Measurements from ENCODE around the gene SHISA2.

SHISA2 gene

DNA sequence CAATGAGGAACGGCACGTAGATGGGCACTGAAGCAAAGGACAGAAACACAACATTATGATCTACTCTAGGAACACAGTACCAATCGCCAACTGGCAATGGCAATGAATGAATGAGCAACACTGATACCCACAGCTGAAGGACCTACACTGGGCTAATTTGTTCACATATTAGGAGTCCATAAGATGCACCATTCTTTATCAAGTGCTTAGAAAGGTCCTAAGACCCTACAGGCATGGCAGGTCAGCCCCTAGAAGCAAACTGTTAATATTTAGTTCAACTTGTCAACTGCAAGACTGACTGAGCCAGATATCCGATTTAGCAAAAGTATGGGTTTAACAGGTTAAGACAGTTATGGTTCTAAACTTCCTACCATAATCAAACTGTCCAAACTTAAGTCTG, 4.8 kb downstream of the SHISA2 start:
- no peak for DNase-seq

DNA sequence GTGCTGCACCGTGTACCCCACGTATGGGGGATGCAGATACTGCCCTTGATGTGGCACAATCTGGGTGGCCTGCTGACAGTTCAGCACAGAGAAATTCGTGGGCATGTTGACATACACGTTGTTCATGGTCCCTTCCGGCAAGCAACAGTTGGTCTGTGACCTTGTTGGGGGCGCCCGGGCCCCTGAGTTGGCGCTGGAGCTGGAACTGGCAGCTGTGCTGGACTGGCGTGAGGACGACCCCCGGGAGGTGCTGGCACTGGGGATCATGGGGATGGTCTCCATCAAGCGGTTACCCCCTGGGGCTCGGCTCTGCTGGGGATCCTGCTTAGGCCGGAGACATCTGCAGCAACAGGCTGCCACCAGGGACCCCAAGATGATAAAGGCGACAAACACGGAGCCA, 5.2 kb downstream of the SHISA2 start:
- DNase-seq = no peak

DNA sequence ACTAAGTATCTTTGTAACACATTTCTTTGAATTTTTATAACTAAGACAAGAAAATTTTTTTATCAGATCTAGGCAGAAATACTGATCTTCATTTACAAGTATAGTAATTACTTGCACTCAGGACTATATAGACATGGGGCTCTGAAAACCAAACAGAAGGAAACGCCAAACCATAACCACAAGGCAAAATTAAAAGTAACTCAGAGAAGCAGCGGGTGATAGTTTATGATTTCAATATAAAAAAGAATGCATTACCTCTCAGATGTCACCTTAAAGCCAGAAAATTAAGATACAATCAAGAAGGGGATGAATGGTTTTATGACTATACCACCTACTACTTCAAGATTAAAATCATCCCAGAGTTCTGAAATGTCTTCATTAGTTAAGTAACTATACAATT, 6.7 kb downstream of the SHISA2 start:
- no peak for DNase-seq

DNA sequence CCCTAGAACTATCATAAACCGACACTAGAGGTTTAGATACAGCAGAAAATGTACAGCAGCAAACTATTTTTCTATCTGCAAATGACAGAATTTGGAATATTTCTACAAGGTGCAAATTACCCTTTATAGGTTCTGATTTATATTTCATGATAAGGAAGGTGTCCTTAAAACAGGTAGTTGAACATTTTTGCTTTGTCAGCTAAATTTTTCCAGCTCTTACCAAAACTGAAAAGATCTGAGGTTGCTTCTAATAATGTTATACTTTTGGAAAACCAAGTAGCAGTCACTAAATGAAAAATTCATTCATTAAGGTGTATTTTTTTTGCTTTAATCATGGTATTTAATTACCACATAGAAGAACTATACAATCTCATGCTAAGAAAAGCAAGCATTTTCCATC, 9.0 kb downstream of the SHISA2 start:
- no peak for DNase-seq

GRCh38 chr13:26041444-26041843, 10.4 kb downstream of the SHISA2 start:
- no peak for DNase-seq

- no peak for DNase-seq
Observed at GRCh38 chr13:26038931-26039475, 12.8 kb downstream of the SHISA2 start.

GRCh38 chr13:26037302-26037701, 14.5 kb downstream of the SHISA2 start:
- no peak for DNase-seq

DNA sequence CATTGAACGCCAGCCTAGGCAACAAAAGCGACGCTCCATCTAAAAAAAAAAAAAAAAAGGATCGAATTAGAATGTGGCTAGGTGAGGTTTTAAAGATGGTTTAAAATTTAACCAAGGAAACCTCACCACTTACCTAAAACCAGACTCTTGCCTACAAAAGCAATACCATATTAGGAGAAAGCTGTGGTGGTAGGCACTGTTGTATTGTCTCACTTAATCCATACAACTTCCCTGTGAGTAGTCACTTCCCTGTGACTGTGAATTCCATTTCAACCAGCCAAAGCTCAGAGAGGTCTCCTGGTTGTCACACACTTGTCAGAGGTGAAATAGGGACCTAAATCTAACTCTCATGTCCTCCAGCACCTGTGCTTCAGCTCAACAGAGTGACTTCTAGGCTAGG, 15.4 kb downstream of the SHISA2 start:
- DNase-seq = no peak

GRCh38 chr13:26034018-26034417, 17.8 kb downstream of the SHISA2 start:
- no peak for DNase-seq

DNA sequence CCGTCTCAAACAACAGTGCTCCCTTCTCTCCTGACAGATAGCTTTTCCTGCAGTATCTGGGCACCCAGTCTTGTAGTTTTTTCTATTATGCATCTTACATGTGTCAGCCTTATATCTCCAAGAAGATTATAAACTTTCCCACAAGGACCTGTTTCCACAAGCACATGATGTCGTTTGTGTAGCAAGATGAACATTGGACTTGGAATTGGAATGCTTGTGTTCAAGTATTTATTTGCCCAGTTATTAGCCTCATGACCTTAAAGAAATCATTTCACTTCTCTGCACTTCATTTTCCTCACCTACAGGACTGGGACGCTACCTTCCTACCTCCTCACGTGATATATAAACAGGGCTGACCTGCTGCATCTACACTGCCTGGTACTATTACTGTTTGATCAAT, 21.5 kb downstream of the SHISA2 start:
- no peak for DNase-seq

- DNase-seq = no peak
Observed at GRCh38 chr13:26029581-26030136, 22.2 kb downstream of the SHISA2 start.

- no peak for DNase-seq
Observed at GRCh38 chr13:26026211-26026610, 25.6 kb downstream of the SHISA2 start.

- no peak for DNase-seq
Observed at GRCh38 chr13:26025771-26026170, 26.0 kb downstream of the SHISA2 start.

DNA sequence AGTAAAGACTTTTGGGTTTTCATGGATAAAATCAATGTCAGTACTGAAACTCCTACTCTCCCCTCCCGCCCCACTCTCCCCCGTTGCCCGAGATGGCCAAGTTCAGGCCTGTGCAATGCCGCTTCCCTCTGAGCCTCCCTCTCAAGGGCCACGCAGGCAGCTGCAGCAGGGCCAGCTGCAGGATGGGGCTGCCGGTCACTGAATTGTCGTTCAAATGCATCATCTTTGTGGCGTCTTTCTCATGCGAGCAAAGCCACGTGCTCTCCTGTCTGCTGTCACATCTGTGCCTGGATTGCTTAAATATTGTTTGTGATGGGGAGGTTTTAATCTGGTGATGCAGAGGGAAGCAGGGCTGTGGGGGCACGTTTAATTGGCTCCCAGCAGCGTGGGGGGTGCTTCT, 26.6 kb downstream of the SHISA2 start:
- no peak for DNase-seq

GRCh38 chr13:26024558-26024957, 27.3 kb downstream of the SHISA2 start:
- DNase-seq = no peak

DNA sequence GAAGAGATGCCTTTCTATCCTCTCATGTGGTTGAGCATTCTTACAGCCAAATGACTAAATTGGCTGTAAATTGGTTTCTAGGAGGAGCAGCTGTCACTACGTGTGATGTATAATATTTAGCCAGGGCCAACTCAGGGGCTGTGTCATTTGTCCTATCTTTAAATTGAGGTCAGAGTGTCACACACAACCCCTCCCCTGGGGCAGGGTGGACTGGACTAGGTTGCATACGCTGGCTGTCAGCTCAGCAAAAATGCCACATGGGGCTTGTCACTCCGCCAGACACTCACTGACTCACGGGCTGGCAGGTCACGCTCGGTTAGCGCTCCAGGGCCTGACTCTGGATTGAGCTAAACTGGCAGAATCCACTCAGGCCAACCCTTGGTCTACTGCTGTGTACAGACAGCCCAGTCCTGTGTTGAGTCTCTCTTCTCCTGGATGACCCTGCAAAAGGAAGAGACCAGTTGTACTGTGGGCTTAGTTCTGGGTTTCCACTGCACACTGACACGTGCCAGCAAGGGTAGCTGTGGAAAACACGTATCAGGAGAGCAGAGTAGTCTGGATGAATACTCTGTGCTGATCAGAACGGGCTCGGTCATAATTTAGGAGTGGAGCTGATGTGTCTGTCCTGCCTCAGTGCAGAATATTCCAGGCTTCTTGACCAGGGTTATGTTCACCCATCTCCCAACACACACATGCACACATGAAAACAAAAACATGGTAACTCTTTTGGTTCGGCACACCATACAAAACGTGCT, 29.1 kb downstream of the SHISA2 start:
- DNase-seq = no peak

DNA sequence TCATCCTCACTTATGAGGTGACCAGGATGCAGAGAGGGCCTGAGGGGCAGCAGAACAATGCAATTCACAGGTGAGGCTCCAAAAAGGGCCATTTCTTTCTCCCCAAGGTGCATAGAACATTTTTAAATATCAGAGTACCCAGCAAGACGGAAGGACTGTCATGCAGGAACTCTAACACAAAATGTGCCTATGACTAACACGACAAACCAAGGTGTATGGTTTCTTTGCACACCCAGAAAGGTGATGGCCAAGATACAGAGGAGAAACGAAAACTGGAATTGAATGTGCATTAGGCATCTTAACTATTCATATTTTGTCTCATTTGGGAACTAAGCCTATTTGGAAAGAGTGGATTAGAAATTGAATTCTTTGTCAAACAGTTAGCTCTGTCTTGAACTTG, 29.9 kb downstream of the SHISA2 start:
- no peak for DNase-seq

DNA sequence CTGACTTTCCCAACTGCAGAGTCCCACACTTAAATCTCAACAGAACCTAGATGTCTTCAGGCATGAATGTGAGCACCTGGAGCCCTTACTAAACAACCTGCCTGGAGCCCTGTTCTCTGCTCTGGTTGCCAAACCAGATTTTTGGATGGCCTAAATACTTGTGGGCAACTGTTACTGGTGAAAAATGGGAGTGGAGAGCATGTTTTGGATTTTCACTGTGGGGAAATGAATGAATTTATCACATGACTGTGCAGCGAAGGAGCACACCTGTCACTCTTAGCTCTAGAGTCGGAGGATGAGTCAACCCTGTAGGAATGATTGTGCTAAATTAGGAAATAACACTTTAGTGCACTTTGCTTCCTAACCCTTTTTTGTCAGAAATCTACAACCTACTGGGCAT, 30.3 kb downstream of the SHISA2 start:
- DNase-seq = no peak

GRCh38 chr13:26020891-26021290, 30.9 kb downstream of the SHISA2 start:
- DNase-seq = no peak

GRCh38 chr13:26019881-26020870, 31.6 kb downstream of the SHISA2 start:
- DNase-seq = no peak

GRCh38 chr13:26019251-26019650, 32.6 kb downstream of the SHISA2 start:
- no peak for DNase-seq

- no peak for DNase-seq
Observed at GRCh38 chr13:26017932-26018665, 33.7 kb downstream of the SHISA2 start.
